Measurements from ENCODE around the gene PHLDA2. TPM values are rescaled to one million over a fixed set of nuclear protein-coding genes. Genes with fewer than 3 reads are reported as not detected.
"Not testable (repeated sequence)": the region's sequence is repeated elsewhere in the genome, so short reads cannot be mapped to it uniquely, and the experiment has no call there.

The PHLDA2 gene
- total RNA-seq, 2 experiments from 2014 or later, result 1.3 to 2.5 TPM

- Mint-ChIP-seq H3K9me3 (no peaks in the 10 kb centered on the region), H3K36me3 (no peaks in the 10 kb centered on the region), H3K27ac (no peak overlapping the region), H3K27me3 (no peaks in the 10 kb centered on the region), H3K4me3 (no peak overlapping the region), H3K4me1 (peaks cover 14% of the 10 kb centered on the region)
- DNase-seq, result no peak
These were observed 12.9 kb downstream of the PHLDA2 start for GRCh38 chr11:2916114-2916891.

GRCh38 chr11:2915473-2915872, 13.7 kb downstream of the PHLDA2 start:
- Mint-ChIP-seq H3K4me3 (no peak overlapping the region), H3K9me3 (no peaks in the 10 kb centered on the region), H3K27me3 (no peaks in the 10 kb centered on the region), H3K27ac (no peak overlapping the region), H3K36me3 (no peaks in the 10 kb centered on the region), H3K4me1 (peaks cover 14% of the 10 kb centered on the region)
- no peak for DNase-seq

GRCh38 chr11:2914455-2915195, 14.6 kb downstream of the PHLDA2 start:
- peaks cover 14% of the 10 kb centered on the region for H3K4me1 Mint-ChIP-seq
- no peaks in the 10 kb centered on the region for H3K9me3 Mint-ChIP-seq

GRCh38 chr11:2913776-2914175, 15.4 kb downstream of the PHLDA2 start:
- Mint-ChIP-seq H3K27ac (no peak overlapping the region), H3K4me1 (peaks cover 14% of the 10 kb centered on the region), H3K4me3 (peak overlapping the region; percentile 14)

More at GRCh38 chr11:2914455-2915195, 14.6 kb downstream of the PHLDA2 start:
- H3K4me3 Mint-ChIP-seq, result no peak overlapping the region
- DNase-seq, result no peak
- H3K36me3 Mint-ChIP-seq, result no peaks in the 10 kb centered on the region
- no peak overlapping the region for H3K27ac Mint-ChIP-seq
- no peaks in the 10 kb centered on the region for H3K27me3 Mint-ChIP-seq

DNA sequence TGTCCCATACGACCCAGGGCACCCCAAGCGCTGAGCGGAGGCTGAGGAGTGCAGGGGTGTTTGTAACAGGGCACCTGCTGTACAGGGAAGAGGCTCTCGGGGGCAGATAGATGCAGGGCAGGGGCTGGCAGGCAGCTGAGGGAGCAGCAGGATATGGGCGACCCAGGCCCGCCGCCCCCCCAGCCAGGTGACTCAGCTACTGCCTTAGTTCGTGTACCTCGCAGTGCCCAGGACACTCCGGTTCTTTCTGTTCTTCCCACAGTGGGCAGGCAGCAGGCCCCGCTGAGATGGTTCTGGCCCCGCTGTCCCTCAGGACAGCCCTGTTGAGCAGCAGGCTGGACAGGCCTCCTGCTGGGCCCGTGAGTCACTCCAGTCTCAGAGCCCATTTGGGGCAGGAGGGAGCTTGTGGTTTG, 16.2 kb downstream of the PHLDA2 start:
- Mint-ChIP-seq H3K36me3 (no peaks in the 10 kb centered on the region), H3K4me3 (no peak overlapping the region), H3K27me3 (no peaks in the 10 kb centered on the region), H3K4me1 (peaks cover 14% of the 10 kb centered on the region), H3K9me3 (no peaks in the 10 kb centered on the region), H3K27ac (no peak overlapping the region)
- DNase-seq, result no peak

More at GRCh38 chr11:2913776-2914175, 15.4 kb downstream of the PHLDA2 start:
- no peaks in the 10 kb centered on the region for H3K9me3 Mint-ChIP-seq
- no peaks in the 10 kb centered on the region for H3K27me3 Mint-ChIP-seq
- DNase-seq, result no peak
- no peaks in the 10 kb centered on the region for H3K36me3 Mint-ChIP-seq

GRCh38 chr11:2912498-2912897, 16.7 kb downstream of the PHLDA2 start:
- no peak overlapping the region for H3K4me3 Mint-ChIP-seq

GRCh38 chr11:2911785-2912391, 17.3 kb downstream of the PHLDA2 start:
- no peaks in the 10 kb centered on the region for H3K9me3 Mint-ChIP-seq
- no peak overlapping the region for H3K27ac Mint-ChIP-seq
- H3K4me1 Mint-ChIP-seq, result peaks cover 14% of the 10 kb centered on the region
- H3K36me3 Mint-ChIP-seq, result no peaks in the 10 kb centered on the region
- no peak for DNase-seq
- no peak overlapping the region for H3K4me3 Mint-ChIP-seq
- H3K27me3 Mint-ChIP-seq, result no peaks in the 10 kb centered on the region

More at GRCh38 chr11:2912498-2912897, 16.7 kb downstream of the PHLDA2 start:
- no peak for DNase-seq
- Mint-ChIP-seq H3K9me3 (no peaks in the 10 kb centered on the region), H3K27ac (no peak overlapping the region), H3K36me3 (no peaks in the 10 kb centered on the region), H3K27me3 (no peaks in the 10 kb centered on the region), H3K4me1 (peaks cover 14% of the 10 kb centered on the region)

GRCh38 chr11:2911088-2911784, 18.0 kb downstream of the PHLDA2 start:
- H3K27me3 Mint-ChIP-seq, result no peaks in the 10 kb centered on the region
- H3K27ac Mint-ChIP-seq, result no peak overlapping the region
- peaks cover 14% of the 10 kb centered on the region for H3K4me1 Mint-ChIP-seq

DNA sequence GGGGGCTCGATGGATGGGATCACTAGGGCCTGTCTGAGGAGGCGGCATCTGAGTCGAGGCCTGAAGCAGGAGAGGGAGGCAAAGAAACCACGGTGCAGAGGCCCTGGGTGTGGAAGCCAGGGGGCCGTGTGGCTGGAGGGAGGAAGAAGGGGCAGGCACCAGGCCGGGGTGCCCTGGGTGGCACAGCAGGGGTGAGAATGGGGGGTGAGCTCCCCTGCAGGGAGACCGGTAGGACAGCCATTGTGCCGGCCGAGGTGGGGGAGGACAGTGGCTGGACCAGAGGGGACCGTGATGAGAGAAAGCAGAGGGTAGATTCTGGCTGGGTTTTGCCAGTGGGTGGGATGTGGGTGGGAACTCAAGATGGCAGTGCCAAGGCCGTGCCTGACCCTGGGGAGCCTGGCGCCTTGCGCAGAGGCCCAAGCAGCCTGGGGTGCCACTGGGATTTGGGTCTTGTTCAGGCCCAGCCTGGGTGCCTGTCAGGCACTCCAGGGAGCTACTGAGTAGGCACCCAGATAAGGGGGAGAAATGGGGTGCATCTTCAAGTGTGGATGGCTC, 18.7 kb downstream of the PHLDA2 start:
- Mint-ChIP-seq H3K27ac (no peak overlapping the region), H3K4me3 (no peak overlapping the region), H3K4me1 (peaks cover 15% of the 10 kb centered on the region), H3K27me3 (no peaks in the 10 kb centered on the region), H3K36me3 (peaks cover 9% of the 10 kb centered on the region), H3K9me3 (peaks cover 1% of the 10 kb centered on the region)
- no peak for DNase-seq

More at GRCh38 chr11:2911088-2911784, 18.0 kb downstream of the PHLDA2 start:
- DNase-seq, result no peak
- Mint-ChIP-seq H3K36me3 (peaks cover 3% of the 10 kb centered on the region), H3K9me3 (no peaks in the 10 kb centered on the region), H3K4me3 (no peak overlapping the region)

- H3K36me3 Mint-ChIP-seq, result peaks cover 16% of the 10 kb centered on the region
- no peak overlapping the region for H3K4me3 Mint-ChIP-seq
- no peaks in the 10 kb centered on the region for H3K27me3 Mint-ChIP-seq
- no peak for DNase-seq
- peaks cover 16% of the 10 kb centered on the region for H3K4me1 Mint-ChIP-seq
- H3K27ac Mint-ChIP-seq, result no peak overlapping the region
- peaks cover 5% of the 10 kb centered on the region for H3K9me3 Mint-ChIP-seq
These were observed 19.9 kb downstream of the PHLDA2 start for GRCh38 chr11:2909133-2909902.

- Mint-ChIP-seq H3K27me3 (no peaks in the 10 kb centered on the region), H3K4me3 (no peak overlapping the region), H3K4me1 (peaks cover 8% of the 10 kb centered on the region), H3K9me3 (peaks cover 5% of the 10 kb centered on the region), H3K36me3 (peaks cover 16% of the 10 kb centered on the region), H3K27ac (no peak overlapping the region)
- no peak for DNase-seq
These were observed 21.1 kb downstream of the PHLDA2 start for GRCh38 chr11:2908130-2908529.

- not testable (repeated sequence) for H3K27me3 Mint-ChIP-seq, H3K9me3 Mint-ChIP-seq
These were observed 23.9 kb downstream of the PHLDA2 start for GRCh38 chr11:2905299-2905698.

GRCh38 chr11:2904153-2905052, 24.8 kb downstream of the PHLDA2 start:
- no peak for DNase-seq
- H3K4me1 Mint-ChIP-seq, result peaks cover 15% of the 10 kb centered on the region
- no peak overlapping the region for H3K4me3 Mint-ChIP-seq
- H3K36me3 Mint-ChIP-seq, result peaks cover 16% of the 10 kb centered on the region
- H3K27ac Mint-ChIP-seq, result no peak overlapping the region
- H3K27me3 Mint-ChIP-seq, result no peaks in the 10 kb centered on the region
- H3K9me3 Mint-ChIP-seq, result peaks cover 5% of the 10 kb centered on the region

More at GRCh38 chr11:2905299-2905698, 23.9 kb downstream of the PHLDA2 start:
- H3K27ac Mint-ChIP-seq, H3K4me1 Mint-ChIP-seq, H3K4me3 Mint-ChIP-seq, DNase-seq: not testable (repeated sequence)
- H3K36me3 Mint-ChIP-seq, result peaks cover 16% of the 10 kb centered on the region

Data from activated naive CD8-positive, alpha-beta T cell treated with anti-CD3 and anti-CD28 coated beads for 36 hours (primary cell).